HG03571 (cell line): ENCODE measurements around the gene CCDC137.

Experiments
- ATAC-seq: cut with Tn5 transposase; IDR thresholded peaks from one replicate; pipeline ENCODE4 v1.9.1; 2021; ENCODE audit not compliant: unreplicated experiment

CCDC137 gene

GRCh38 chr17:81714412-81715106 is 48.0 kb downstream of the CCDC137 start:
- ATAC-seq, result no peak

- ATAC-seq, result no peak
Measured at GRCh38 chr17:81715107-81715871, 48.8 kb downstream of the CCDC137 start.

- no peak for ATAC-seq
Measured at GRCh38 chr17:81715872-81716673, 49.5 kb downstream of the CCDC137 start.

GRCh38 chr17:81716674-81716996 is 50.1 kb downstream of the CCDC137 start:
- no peak for ATAC-seq

GRCh38 chr17:81717049-81717765 is 50.7 kb downstream of the CCDC137 start:
- no peak for ATAC-seq

GRCh38 chr17:81717766-81718089 is 51.2 kb downstream of the CCDC137 start:
- no peak for ATAC-seq

GRCh38 chr17:81719410-81720266 is 53.1 kb downstream of the CCDC137 start:
- ATAC-seq, result no peak

- ATAC-seq, result no peak
Measured at GRCh38 chr17:81720267-81721071, 53.9 kb downstream of the CCDC137 start.

- ATAC-seq, result no peak
Measured at GRCh38 chr17:81722184-81723120, 55.9 kb downstream of the CCDC137 start.
